ENCODE measurements around the gene ZDHHC8.

ZDHHC8 gene

DNA sequence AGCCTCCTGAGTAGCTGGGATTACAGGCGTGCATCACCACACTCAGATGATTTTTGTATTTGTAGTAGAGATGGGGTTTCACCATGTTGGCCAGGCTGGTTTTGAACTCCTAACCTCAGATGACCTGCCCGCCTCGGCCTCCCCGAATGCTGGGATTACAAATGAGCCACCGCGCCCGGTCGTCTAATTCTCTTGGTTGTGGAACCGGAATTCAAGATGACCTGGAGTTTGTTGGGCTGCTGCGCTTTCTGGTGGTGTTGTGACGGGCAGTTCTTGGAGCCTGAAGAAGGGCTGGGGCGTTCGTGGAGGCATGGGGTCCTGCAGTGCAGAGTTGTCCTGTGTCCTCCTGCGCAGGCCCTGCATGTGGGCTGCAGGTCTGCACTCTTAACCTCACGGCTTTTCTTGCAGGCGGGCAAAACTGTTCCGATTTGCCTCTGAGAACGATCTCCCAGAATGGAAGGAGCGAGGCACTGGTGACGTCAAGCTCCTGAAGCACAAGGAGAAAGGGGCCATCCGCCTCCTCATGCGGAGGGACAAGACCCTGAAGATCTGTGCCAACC is 9.7 kb upstream of the ZDHHC8 start:
- Histone ChIP-seq H3K4me1 (ENCODE audit: control insufficient read depth in 1 of 2, insufficient read depth in 1 of 2, low read depth in 1 of 2, low read length in 1 of 2) (peaks cover 12 to 13% of the 10 kb centered on the region in 2 experiments), H3K27ac (no peak overlapping the region), H3K4me3 (ENCODE audit: low read depth in 1 of 2, low read length in 1 of 2) (no peak overlapping the region), H3K9me3 (no peaks in the 10 kb centered on the region), H3K36me3 (peaks cover 56% of the 10 kb centered on the region), H3K27me3 (no peaks in the 10 kb centered on the region)
- no peak for TF ChIP-seq CTCF (IDR thresholded peaks at IDR 0.05)

GRCh38 chr22:20123366-20124082 is 8.1 kb upstream of the ZDHHC8 start:
- no peaks in the 10 kb centered on the region for H3K27me3 ChIP-seq
- H3K36me3 ChIP-seq: peaks cover 70% of the 10 kb centered on the region
- H3K27ac ChIP-seq: no peak overlapping the region
- H3K4me3 ChIP-seq (ENCODE audit: low read depth in 1 of 2, low read length in 1 of 2): no peak overlapping the region
- no peaks in the 10 kb centered on the region for H3K9me3 ChIP-seq
- peaks cover 0 to 3% of the 10 kb centered on the region in 2 experiments for H3K4me1 ChIP-seq (ENCODE audit: control insufficient read depth in 1 of 2, insufficient read depth in 1 of 2, low read depth in 1 of 2, low read length in 1 of 2)
- no peak for TF ChIP-seq CTCF (IDR thresholded peaks at IDR 0.05)

GRCh38 chr22:20124083-20124787 is 7.4 kb upstream of the ZDHHC8 start:
- H3K9me3 ChIP-seq: no peaks in the 10 kb centered on the region
- no peak for TF ChIP-seq CTCF (IDR thresholded peaks at IDR 0.05)
- H3K4me3 ChIP-seq (ENCODE audit: low read depth in 1 of 2, low read length in 1 of 2): no peak overlapping the region
- H3K27me3 ChIP-seq: peaks cover 2% of the 10 kb centered on the region
- no peaks in the 10 kb centered on the region for H3K4me1 ChIP-seq (ENCODE audit: control insufficient read depth in 1 of 2, insufficient read depth in 1 of 2, low read depth in 1 of 2, low read length in 1 of 2)
- H3K36me3 ChIP-seq: peaks cover 70% of the 10 kb centered on the region
- no peak overlapping the region for H3K27ac ChIP-seq

DNA sequence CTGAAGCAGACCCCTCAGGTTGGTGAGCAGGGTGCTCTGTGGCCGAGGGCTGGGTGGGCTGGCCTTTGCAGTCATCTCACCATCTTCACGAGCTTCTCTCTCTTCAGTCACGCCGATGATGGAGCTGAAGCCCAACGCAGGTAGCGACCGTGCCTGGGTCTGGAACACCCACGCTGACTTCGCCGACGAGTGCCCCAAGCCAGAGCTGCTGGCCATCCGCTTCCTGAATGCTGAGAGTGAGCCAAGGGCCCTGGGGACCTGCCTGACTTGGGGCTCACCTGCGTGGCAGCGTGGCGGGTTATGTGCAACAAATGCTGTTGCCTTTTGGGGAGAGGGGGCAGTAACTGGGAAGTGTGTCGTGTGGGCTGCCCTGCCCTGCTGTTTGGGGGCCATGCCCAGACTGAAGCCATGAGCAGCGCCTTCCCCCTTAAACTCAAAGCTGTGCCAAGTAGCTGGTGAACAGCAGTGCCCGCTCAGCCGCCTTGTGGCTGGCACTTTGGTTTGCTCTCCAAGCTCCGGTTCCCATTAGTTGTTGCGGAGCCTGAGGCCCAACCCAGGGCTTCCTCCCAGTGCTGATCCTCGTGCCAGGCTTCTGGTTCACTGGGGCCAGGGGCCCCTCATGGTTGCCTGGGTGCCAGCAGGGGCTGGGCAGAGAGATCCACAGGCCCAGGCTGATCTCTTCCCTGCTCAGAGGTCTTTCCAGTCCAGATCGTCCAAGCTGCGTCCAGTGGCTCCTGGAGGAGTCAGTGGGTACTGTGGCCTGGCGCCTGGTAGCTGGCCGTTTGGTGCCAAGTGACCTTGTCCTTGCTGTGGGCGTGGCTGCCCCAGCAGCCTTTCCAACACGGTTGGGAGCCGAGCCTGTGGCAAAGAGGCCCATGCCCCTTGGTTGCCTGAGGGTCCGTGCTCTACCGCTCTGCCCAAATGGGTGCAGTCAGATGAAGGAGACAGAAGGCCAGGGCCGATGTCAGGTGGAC is 6.1 kb upstream of the ZDHHC8 start:
- Histone ChIP-seq H3K36me3 (peaks cover 60% of the 10 kb centered on the region), H3K4me3 (ENCODE audit: low read depth in 1 of 2, low read length in 1 of 2) (no peak overlapping the region), H3K27me3 (peaks cover 12% of the 10 kb centered on the region), H3K9me3 (no peaks in the 10 kb centered on the region), H3K4me1 (ENCODE audit: control insufficient read depth in 1 of 2, insufficient read depth in 1 of 2, low read depth in 1 of 2, low read length in 1 of 2) (peaks cover 0 to 1% of the 10 kb centered on the region in 2 experiments), H3K27ac (no peak overlapping the region)
- TF ChIP-seq CTCF (IDR thresholded peaks at IDR 0.05): no peak
